Chondrocyte (in vitro differentiated cells): Measurements from ENCODE around the gene IGSF3. TPM values are rescaled to one million over a fixed set of nuclear protein-coding genes. Genes with fewer than 3 reads are reported as not detected.

Experiments
- DNase-seq: peaks from one replicate; pipeline ENCODE4 v3.0.0; 2021; ENCODE audit warnings: mixed read lengths, low spot score
- H3K27ac Mint-ChIP-seq: one replicate; pipeline ENCODE4 v1.8.0; 2021; ENCODE audit warnings: mild to moderate bottlenecking, moderate library complexity, mixed read lengths; ENCODE audit not compliant: unreplicated experiment
- H3K27me3 Mint-ChIP-seq: 2 replicates; pipeline ENCODE4 v1.8.0; 2021; ENCODE audit warnings: low read depth, mixed read lengths
- H3K36me3 Mint-ChIP-seq: 2 replicates; pipeline ENCODE4 v1.8.0; 2021; ENCODE audit warnings: low read depth, mixed read lengths
- H3K4me1 Mint-ChIP-seq: 2 replicates; pipeline ENCODE4 v1.8.0; 2021; ENCODE audit warnings: low read depth, mild to moderate bottlenecking, mixed read lengths
- H3K4me3 Mint-ChIP-seq: one replicate; pipeline ENCODE4 v1.8.0; 2021; ENCODE audit warnings: mild to moderate bottlenecking, moderate library complexity, mixed read lengths; ENCODE audit not compliant: unreplicated experiment
- H3K9me3 Mint-ChIP-seq: 2 replicates; pipeline ENCODE4 v1.8.0; 2021; ENCODE audit warnings: low read depth, mixed read lengths
- CTCF ChIP-seq: fragments of 200-600 bp; sonication (generic); IDR thresholded peaks from 2 replicates; pipeline ENCODE4 v1.5.0; 2021; ENCODE audit warnings: antibody characterized with exemption, mild to moderate bottlenecking, moderate library complexity
- total RNA-seq: library from RNA; stranded (reverse); gene quantifications from 3 replicates; pipeline ENCODE4 v1.2.1, GENCODE V29; 2021

Gene IGSF3
- total RNA-seq, 1 donor from 2014 or later = 20.5 TPM

GRCh38 chr1:116668277-116668676 lies 744 bp upstream of the IGSF3 start:
- no peak for TF ChIP-seq CTCF
- peak overlapping the region; percentile 75 for H3K4me3 Mint-ChIP-seq
- H3K9me3 Mint-ChIP-seq = no peaks in the 10 kb centered on the region
- H3K36me3 Mint-ChIP-seq = no peaks in the 10 kb centered on the region
- H3K27me3 Mint-ChIP-seq = no peaks in the 10 kb centered on the region
- no peak for DNase-seq
- H3K27ac Mint-ChIP-seq = no peak overlapping the region
- H3K4me1 Mint-ChIP-seq = peaks cover 25% of the 10 kb centered on the region

GRCh38 chr1:116667078-116667574 lies 407 bp downstream of the IGSF3 start:
- H3K9me3 Mint-ChIP-seq = no peaks in the 10 kb centered on the region
- H3K4me1 Mint-ChIP-seq = peaks cover 25% of the 10 kb centered on the region
- no peak overlapping the region for H3K27ac Mint-ChIP-seq
- no peak for TF ChIP-seq CTCF
- no peaks in the 10 kb centered on the region for H3K36me3 Mint-ChIP-seq
- H3K27me3 Mint-ChIP-seq = no peaks in the 10 kb centered on the region
- no peak for DNase-seq
- H3K4me3 Mint-ChIP-seq = peak overlapping the region; percentile 75

GRCh38 chr1:116666187-116667077 lies 1.1 kb downstream of the IGSF3 start:
- no peak overlapping the region for H3K27ac Mint-ChIP-seq
- peaks cover 19% of the 10 kb centered on the region for H3K4me1 Mint-ChIP-seq

GRCh38 chr1:116664978-116665371 lies 2.6 kb downstream of the IGSF3 start:
- DNase-seq = no peak
- no peaks in the 10 kb centered on the region for H3K27me3 Mint-ChIP-seq
- no peak overlapping the region for H3K27ac Mint-ChIP-seq
- peaks cover 13% of the 10 kb centered on the region for H3K4me1 Mint-ChIP-seq
- no peaks in the 10 kb centered on the region for H3K9me3 Mint-ChIP-seq
- H3K4me3 Mint-ChIP-seq = no peak overlapping the region
- no peaks in the 10 kb centered on the region for H3K36me3 Mint-ChIP-seq
- no peak for TF ChIP-seq CTCF

More at GRCh38 chr1:116666187-116667077, 1.1 kb downstream of the IGSF3 start:
- peak overlapping the region; percentile 75 for H3K4me3 Mint-ChIP-seq
- DNase-seq = no peak
- no peaks in the 10 kb centered on the region for H3K9me3 Mint-ChIP-seq
- H3K27me3 Mint-ChIP-seq = no peaks in the 10 kb centered on the region
- no peak for TF ChIP-seq CTCF
- H3K36me3 Mint-ChIP-seq = no peaks in the 10 kb centered on the region

- no peaks in the 10 kb centered on the region for H3K27me3 Mint-ChIP-seq
- H3K4me1 Mint-ChIP-seq = peaks cover 13% of the 10 kb centered on the region
- no peak for TF ChIP-seq CTCF
- H3K36me3 Mint-ChIP-seq = no peaks in the 10 kb centered on the region
- no peak overlapping the region for H3K27ac Mint-ChIP-seq
- H3K4me3 Mint-ChIP-seq = no peak overlapping the region
- DNase-seq = no peak
- H3K9me3 Mint-ChIP-seq = no peaks in the 10 kb centered on the region
These were observed 3.1 kb downstream of the IGSF3 start for GRCh38 chr1:116664366-116664977.
